Measurements from ENCODE around the gene RBMS1.

The RBMS1 gene

GRCh38 chr2:160294339-160294803, 199.2 kb downstream of the RBMS1 start:
- H3K4me3 ChIP-seq (ENCODE audit: low read depth in 1 of 2, low read length in 2 of 2): no peak overlapping the region
- no peaks in the 10 kb centered on the region for H3K27me3 ChIP-seq (ENCODE audit: low read depth, low read length)
- H3K9me3 ChIP-seq (ENCODE audit: control insufficient read depth in 1 of 2, low read length in 2 of 2): no peaks in the 10 kb centered on the region
- peaks cover 0 to 21% of the 10 kb centered on the region in 2 donors for H3K4me1 ChIP-seq (ENCODE audit: control insufficient read depth in 1 of 2, insufficient read depth in 2 of 2, low read length in 2 of 2)
- peaks cover 13 to 28% of the 10 kb centered on the region in 2 donors for H3K36me3 ChIP-seq (ENCODE audit: control insufficient read depth in 1 of 2, insufficient read depth in 2 of 2, low read length in 2 of 2)
- H3K27ac ChIP-seq (ENCODE audit: low read length): peak overlapping the region; percentile 60

DNA sequence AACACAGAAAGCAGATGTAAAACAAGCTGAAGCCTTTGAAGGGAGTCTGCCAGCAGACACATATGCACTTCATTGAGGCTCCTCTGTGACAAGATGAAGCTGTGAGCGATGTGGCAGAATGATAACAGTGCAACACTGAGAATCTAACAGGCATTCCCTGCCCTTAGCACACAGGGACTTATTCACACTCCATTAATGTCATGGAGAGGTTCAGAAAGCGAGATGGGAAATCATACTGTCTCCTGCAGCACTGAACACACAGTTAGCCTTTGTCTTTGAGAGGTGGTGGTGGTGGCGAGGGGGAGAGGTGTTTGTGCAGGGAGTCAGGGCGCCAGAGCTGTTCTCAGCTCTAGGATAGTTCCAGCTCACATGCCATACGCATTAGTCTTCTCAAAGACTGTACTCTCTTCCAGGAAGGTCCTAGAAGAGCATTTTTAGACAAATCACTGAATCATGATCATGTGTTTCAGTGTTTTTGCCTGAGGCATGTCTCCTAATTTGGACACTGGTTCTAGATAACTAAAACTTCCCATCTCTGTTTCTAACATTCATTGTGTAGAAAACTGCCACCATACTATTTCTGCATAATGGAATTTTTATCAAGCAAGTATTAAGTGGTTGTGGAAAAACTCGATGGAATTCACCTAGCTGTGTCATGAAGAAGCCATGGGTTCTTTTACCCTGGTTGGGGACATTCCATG, 200.1 kb downstream of the RBMS1 start:
- peaks cover 0 to 23% of the 10 kb centered on the region in 2 donors for H3K4me1 ChIP-seq (ENCODE audit: control insufficient read depth in 1 of 2, insufficient read depth in 2 of 2, low read length in 2 of 2)

GRCh38 chr2:160292225-160292624, 201.4 kb downstream of the RBMS1 start:
- H3K4me3 ChIP-seq (ENCODE audit: low read depth in 1 of 2, low read length in 2 of 2): no peak overlapping the region
- H3K27me3 ChIP-seq (ENCODE audit: low read depth, low read length): no peaks in the 10 kb centered on the region
- H3K9me3 ChIP-seq (ENCODE audit: control insufficient read depth in 1 of 2, low read length in 2 of 2): no peaks in the 10 kb centered on the region
- peaks cover 14 to 17% of the 10 kb centered on the region in 2 donors for H3K36me3 ChIP-seq (ENCODE audit: control insufficient read depth in 1 of 2, insufficient read depth in 2 of 2, low read length in 2 of 2)
- H3K4me1 ChIP-seq (ENCODE audit: control insufficient read depth in 1 of 2, insufficient read depth in 2 of 2, low read length in 2 of 2): peaks cover 0 to 27% of the 10 kb centered on the region in 2 donors
- peak overlapping the region; percentile 60 for H3K27ac ChIP-seq (ENCODE audit: low read length)

More for the DNA sequence above, 200.1 kb downstream of the RBMS1 start:
- Histone ChIP-seq H3K27me3 (ENCODE audit: low read depth, low read length) (no peaks in the 10 kb centered on the region), H3K9me3 (ENCODE audit: control insufficient read depth in 1 of 2, low read length in 2 of 2) (no peaks in the 10 kb centered on the region), H3K27ac (ENCODE audit: low read length) (peak overlapping the region; percentile 60), H3K4me3 (ENCODE audit: low read depth in 1 of 2, low read length in 2 of 2) (no peak overlapping the region), H3K36me3 (ENCODE audit: control insufficient read depth in 1 of 2, insufficient read depth in 2 of 2, low read length in 2 of 2) (peaks cover 14 to 21% of the 10 kb centered on the region in 2 donors)

DNA sequence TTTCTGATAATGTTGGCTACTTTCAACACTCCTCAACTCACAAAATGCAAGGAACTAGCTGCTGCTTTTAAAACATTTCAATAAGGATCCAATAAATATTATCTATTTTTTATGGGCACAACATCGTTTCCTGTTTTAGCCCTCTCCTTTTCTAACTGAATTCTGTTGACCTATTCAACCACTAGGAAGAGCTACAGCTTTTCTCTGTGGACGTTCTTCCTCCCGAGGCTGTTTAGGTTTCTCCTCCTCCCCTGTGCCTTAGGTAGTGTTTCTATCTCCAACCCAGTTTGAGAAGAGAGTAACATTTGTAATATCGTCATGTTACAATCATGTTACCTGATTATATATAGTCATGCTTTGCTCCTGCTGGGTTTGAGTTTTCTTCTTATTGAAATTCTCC, 202.2 kb downstream of the RBMS1 start:
- H3K27me3 ChIP-seq (ENCODE audit: low read depth, low read length): no peaks in the 10 kb centered on the region
- H3K36me3 ChIP-seq (ENCODE audit: control insufficient read depth in 1 of 2, insufficient read depth in 2 of 2, low read length in 2 of 2): peaks cover 17 to 21% of the 10 kb centered on the region in 2 donors
- peak overlapping the region; percentile 32 for H3K27ac ChIP-seq (ENCODE audit: low read length)
- no peak overlapping the region for H3K4me3 ChIP-seq (ENCODE audit: low read depth in 1 of 2, low read length in 2 of 2)
- peaks cover 0 to 28% of the 10 kb centered on the region in 2 donors for H3K4me1 ChIP-seq (ENCODE audit: control insufficient read depth in 1 of 2, insufficient read depth in 2 of 2, low read length in 2 of 2)
- H3K9me3 ChIP-seq (ENCODE audit: control insufficient read depth in 1 of 2, low read length in 2 of 2): no peaks in the 10 kb centered on the region

GRCh38 chr2:160290598-160290997, 203.0 kb downstream of the RBMS1 start:
- no peak overlapping the region for H3K4me3 ChIP-seq (ENCODE audit: low read depth in 1 of 2, low read length in 2 of 2)
- no peaks in the 10 kb centered on the region for H3K27me3 ChIP-seq (ENCODE audit: low read depth, low read length)
- no peaks in the 10 kb centered on the region for H3K9me3 ChIP-seq (ENCODE audit: control insufficient read depth in 1 of 2, low read length in 2 of 2)
- peaks cover 0 to 28% of the 10 kb centered on the region in 2 donors for H3K4me1 ChIP-seq (ENCODE audit: control insufficient read depth in 1 of 2, insufficient read depth in 2 of 2, low read length in 2 of 2)
- H3K27ac ChIP-seq (ENCODE audit: low read length): no peak overlapping the region
- H3K36me3 ChIP-seq (ENCODE audit: control insufficient read depth in 1 of 2, insufficient read depth in 2 of 2, low read length in 2 of 2): peaks cover 13 to 19% of the 10 kb centered on the region in 2 donors

DNA sequence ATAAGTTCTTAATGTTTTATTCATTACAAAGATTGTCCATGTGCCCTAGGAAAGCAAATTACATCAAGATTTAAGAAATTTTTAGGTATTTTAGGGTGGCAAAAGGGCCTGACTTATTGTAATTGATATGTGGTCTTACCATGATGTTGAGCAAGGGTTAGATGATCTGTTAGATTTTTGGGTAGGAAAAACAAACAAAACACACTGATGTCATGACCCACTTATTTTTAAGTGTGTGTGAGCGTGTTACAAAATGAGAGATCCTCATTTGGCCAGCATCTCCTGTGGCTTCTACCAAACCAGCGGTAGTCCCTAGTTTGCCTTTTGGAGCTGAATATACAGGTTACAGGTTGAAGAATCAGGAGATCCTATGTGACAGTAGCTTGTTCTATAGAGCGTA, 203.8 kb downstream of the RBMS1 start:
- H3K4me3 ChIP-seq (ENCODE audit: low read depth in 1 of 2, low read length in 2 of 2): no peak overlapping the region
- H3K9me3 ChIP-seq (ENCODE audit: control insufficient read depth in 1 of 2, low read length in 2 of 2): no peaks in the 10 kb centered on the region
- H3K27ac ChIP-seq (ENCODE audit: low read length): no peak overlapping the region
- H3K36me3 ChIP-seq (ENCODE audit: control insufficient read depth in 1 of 2, insufficient read depth in 2 of 2, low read length in 2 of 2): peaks cover 17 to 24% of the 10 kb centered on the region in 2 donors
- peaks cover 0 to 22% of the 10 kb centered on the region in 2 donors for H3K4me1 ChIP-seq (ENCODE audit: control insufficient read depth in 1 of 2, insufficient read depth in 2 of 2, low read length in 2 of 2)
- H3K27me3 ChIP-seq (ENCODE audit: low read depth, low read length): no peaks in the 10 kb centered on the region

DNA sequence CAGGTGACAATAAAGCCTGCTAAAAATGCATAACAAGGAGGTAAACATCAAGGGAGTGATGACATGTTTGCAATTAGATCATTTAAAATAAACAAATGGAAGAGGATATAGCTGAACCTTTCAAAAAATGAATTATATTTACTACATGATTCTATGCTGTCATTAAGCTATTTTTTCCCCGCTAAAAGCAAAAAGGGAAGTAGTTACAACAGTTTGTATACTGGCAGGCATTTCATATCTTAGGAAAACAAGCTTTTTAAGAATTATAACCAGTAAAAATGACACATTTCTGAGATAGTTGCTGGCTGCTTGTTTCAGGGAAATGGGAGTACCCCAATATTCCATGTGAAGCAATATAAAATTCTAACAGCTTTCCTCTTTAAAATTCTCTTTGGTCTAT, 204.5 kb downstream of the RBMS1 start:
- H3K4me1 ChIP-seq (ENCODE audit: control insufficient read depth in 1 of 2, insufficient read depth in 2 of 2, low read length in 2 of 2): peaks cover 0 to 15% of the 10 kb centered on the region in 2 donors

GRCh38 chr2:160288324-160288723, 205.3 kb downstream of the RBMS1 start:
- H3K4me3 ChIP-seq (ENCODE audit: low read depth in 1 of 2, low read length in 2 of 2): no peak overlapping the region
- no peak overlapping the region for H3K27ac ChIP-seq (ENCODE audit: low read length)
- H3K27me3 ChIP-seq (ENCODE audit: low read depth, low read length): no peaks in the 10 kb centered on the region
- peaks cover 0 to 14% of the 10 kb centered on the region in 2 donors for H3K4me1 ChIP-seq (ENCODE audit: control insufficient read depth in 1 of 2, insufficient read depth in 2 of 2, low read length in 2 of 2)
- no peaks in the 10 kb centered on the region for H3K9me3 ChIP-seq (ENCODE audit: control insufficient read depth in 1 of 2, low read length in 2 of 2)
- H3K36me3 ChIP-seq (ENCODE audit: control insufficient read depth in 1 of 2, insufficient read depth in 2 of 2, low read length in 2 of 2): peaks cover 17 to 39% of the 10 kb centered on the region in 2 donors

More for the DNA sequence above, 204.5 kb downstream of the RBMS1 start:
- Histone ChIP-seq H3K27ac (ENCODE audit: low read length) (no peak overlapping the region), H3K27me3 (ENCODE audit: low read depth, low read length) (no peaks in the 10 kb centered on the region), H3K4me3 (ENCODE audit: low read depth in 1 of 2, low read length in 2 of 2) (no peak overlapping the region), H3K9me3 (ENCODE audit: control insufficient read depth in 1 of 2, low read length in 2 of 2) (no peaks in the 10 kb centered on the region), H3K36me3 (ENCODE audit: control insufficient read depth in 1 of 2, insufficient read depth in 2 of 2, low read length in 2 of 2) (peaks cover 17 to 31% of the 10 kb centered on the region in 2 donors)

DNA sequence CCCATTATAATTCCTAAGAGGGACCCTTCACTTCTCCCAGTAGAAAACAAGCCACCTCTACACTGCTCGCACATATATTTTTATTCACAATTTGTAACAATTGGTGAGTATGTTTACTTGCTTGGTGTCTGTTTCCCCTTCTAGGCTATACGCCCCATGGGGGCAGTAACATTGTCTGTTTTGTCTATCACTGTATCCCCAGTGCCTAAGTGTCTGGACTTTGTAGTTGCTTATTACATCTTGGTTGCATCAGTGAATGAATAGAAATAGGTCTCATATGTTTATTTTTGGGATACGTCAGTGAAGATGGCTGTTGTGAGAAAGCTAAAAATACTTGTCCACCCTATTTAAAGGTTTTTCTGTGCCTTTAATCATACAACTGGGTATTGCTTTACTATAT, 206.1 kb downstream of the RBMS1 start:
- Histone ChIP-seq H3K9me3 (ENCODE audit: control insufficient read depth in 1 of 2, low read length in 2 of 2) (no peaks in the 10 kb centered on the region), H3K27me3 (ENCODE audit: low read depth, low read length) (no peaks in the 10 kb centered on the region), H3K4me3 (ENCODE audit: low read depth in 1 of 2, low read length in 2 of 2) (no peak overlapping the region), H3K27ac (ENCODE audit: low read length) (no peak overlapping the region), H3K36me3 (ENCODE audit: control insufficient read depth in 1 of 2, insufficient read depth in 2 of 2, low read length in 2 of 2) (peaks cover 15 to 47% of the 10 kb centered on the region in 2 donors), H3K4me1 (ENCODE audit: control insufficient read depth in 1 of 2, insufficient read depth in 2 of 2, low read length in 2 of 2) (peaks cover 0 to 14% of the 10 kb centered on the region in 2 donors)

- no peaks in the 10 kb centered on the region for H3K9me3 ChIP-seq (ENCODE audit: control insufficient read depth in 1 of 2, low read length in 2 of 2)
- H3K4me1 ChIP-seq (ENCODE audit: control insufficient read depth in 1 of 2, insufficient read depth in 2 of 2, low read length in 2 of 2): peaks cover 0 to 14% of the 10 kb centered on the region in 2 donors
- no peaks in the 10 kb centered on the region for H3K27me3 ChIP-seq (ENCODE audit: low read depth, low read length)
- H3K27ac ChIP-seq (ENCODE audit: low read length): no peak overlapping the region
- no peak overlapping the region for H3K4me3 ChIP-seq (ENCODE audit: low read depth in 1 of 2, low read length in 2 of 2)
- H3K36me3 ChIP-seq (ENCODE audit: control insufficient read depth in 1 of 2, insufficient read depth in 2 of 2, low read length in 2 of 2): peaks cover 14 to 51% of the 10 kb centered on the region in 2 donors
These were observed 207.1 kb downstream of the RBMS1 start for GRCh38 chr2:160286551-160286950.

DNA sequence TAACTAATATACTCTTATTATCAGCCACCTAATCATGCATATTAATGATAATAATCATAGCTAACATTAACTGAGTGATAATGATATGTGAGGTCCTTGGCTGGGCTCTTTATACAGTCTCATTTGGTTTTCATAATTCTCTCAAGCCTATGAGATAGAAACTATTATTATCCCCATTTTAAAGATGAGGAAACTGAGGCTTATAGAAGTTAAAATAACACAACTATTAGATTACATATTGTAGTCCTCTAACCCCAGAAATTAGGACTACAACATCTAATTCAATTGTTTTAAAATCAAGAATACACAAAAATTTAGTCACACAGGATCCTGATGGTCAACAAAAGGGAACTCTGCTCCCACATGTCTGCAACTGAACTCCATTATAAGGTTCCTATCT, 209.9 kb downstream of the RBMS1 start:
- no peak overlapping the region for H3K27ac ChIP-seq (ENCODE audit: low read length)
- no peaks in the 10 kb centered on the region for H3K9me3 ChIP-seq (ENCODE audit: control insufficient read depth in 1 of 2, low read length in 2 of 2)
- no peaks in the 10 kb centered on the region for H3K27me3 ChIP-seq (ENCODE audit: low read depth, low read length)
- no peak overlapping the region for H3K4me3 ChIP-seq (ENCODE audit: low read depth in 1 of 2, low read length in 2 of 2)
- H3K36me3 ChIP-seq (ENCODE audit: control insufficient read depth in 1 of 2, insufficient read depth in 2 of 2, low read length in 2 of 2): peaks cover 14 to 47% of the 10 kb centered on the region in 2 donors
- H3K4me1 ChIP-seq (ENCODE audit: control insufficient read depth in 1 of 2, insufficient read depth in 2 of 2, low read length in 2 of 2): peaks cover 0 to 6% of the 10 kb centered on the region in 2 donors

Data from muscle layer of duodenum (tissue), 2 donors.